22Rv1 (cell line): ENCODE results near the gene CGREF1.

ENCODE experiments used
- CTCF ChIP-seq: fragments of 450-650 bp; IDR thresholded peaks from 2 replicates; pipeline ENCODE4 v1.5.1; 2017; ENCODE audit warnings: mild to moderate bottlenecking
- ZFX ChIP-seq: fragments of 450-650 bp; IDR thresholded peaks from 2 replicates; pipeline ENCODE4 v1.6.1; 2017; ENCODE audit warnings: antibody characterized with exemption, borderline replicate concordance

DNA sequence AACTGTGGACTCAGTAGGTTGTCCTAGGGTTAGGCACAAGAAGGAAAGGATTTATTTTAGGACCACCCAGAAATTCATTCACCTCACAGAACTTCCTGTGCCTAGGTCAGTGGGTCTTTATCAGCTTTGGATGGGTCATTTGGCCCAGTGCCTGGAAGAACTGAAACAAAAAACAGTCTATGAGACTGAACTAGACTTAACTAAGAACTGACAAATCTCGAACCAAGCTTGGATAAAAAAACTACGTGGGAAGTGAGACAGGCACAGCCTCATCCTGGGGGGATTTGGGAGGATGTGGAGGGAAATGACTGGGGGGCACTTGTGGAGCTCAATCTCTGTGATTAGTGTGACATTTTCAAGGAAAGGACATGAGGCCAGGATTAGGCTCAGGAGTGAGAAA is 45.1 kb downstream of the CGREF1 start:
- TF ChIP-seq CTCF (no peak), ZFX (no peak)
